GM23248 (cell line): ENCODE results near the gene KIZ. TPM values are rescaled to one million over a fixed set of nuclear protein-coding genes. Genes with fewer than 3 reads are reported as not detected.

ENCODE experiments used
- DNase-seq: peaks from one replicate; pipeline ENCODE4 v3.0.0-alpha.2; 2015
- H2AFZ ChIP-seq: fragments of 200-600 bp; sonication (generic); 2 replicates; pipeline ENCODE4 v1.6.1; 2016; ENCODE audit warnings: antibody characterized with exemption
- H3F3A ChIP-seq: fragments of 200-600 bp; sonication (generic); 2 replicates; pipeline ENCODE4 v1.6.1; 2016; ENCODE audit warnings: mild to moderate bottlenecking, antibody characterized with exemption, mixed run types; ENCODE audit not compliant: insufficient read depth
- H3K27ac ChIP-seq: fragments of 200-600 bp; sonication (generic); 2 replicates; pipeline ENCODE4 v1.5.1; 2016; ENCODE audit warnings: mild to moderate bottlenecking
- H3K27me3 ChIP-seq: fragments of 200-600 bp; sonication (generic); replicated peaks from 2 replicates; pipeline ENCODE4 v1.6.1; 2016; ENCODE audit warnings: mild to moderate bottlenecking; ENCODE audit not compliant: insufficient read depth
- H3K36me3 ChIP-seq: fragments of 200-600 bp; sonication (generic); 2 replicates; pipeline ENCODE4 v1.6.1; 2016; ENCODE audit warnings: low read depth, mild to moderate bottlenecking
- H3K4me1 ChIP-seq: fragments of 200-600 bp; sonication (generic); 2 replicates; pipeline ENCODE4 v1.6.1; 2016; ENCODE audit warnings: mild to moderate bottlenecking; ENCODE audit not compliant: insufficient read depth
- H3K4me2 ChIP-seq: fragments of 200-600 bp; sonication (generic); one replicate; pipeline ENCODE4 v1.6.1; 2016; ENCODE audit warnings: mild to moderate bottlenecking; ENCODE audit not compliant: unreplicated experiment
- H3K4me3 ChIP-seq: fragments of 200-600 bp; sonication (generic); 2 replicates; pipeline ENCODE4 v1.5.1; 2016; ENCODE audit warnings: mild to moderate bottlenecking
- H3K79me2 ChIP-seq: fragments of 200-600 bp; sonication (generic); 2 replicates; pipeline ENCODE4 v1.6.1; 2016; ENCODE audit warnings: mild to moderate bottlenecking; ENCODE audit not compliant: insufficient read depth
- H3K9ac ChIP-seq: fragments of 200-600 bp; sonication (generic); 2 replicates; pipeline ENCODE4 v1.6.1; 2016; ENCODE audit warnings: mild to moderate bottlenecking
- H3K9me2 ChIP-seq: fragments of 200-600 bp; sonication (generic); 2 replicates; pipeline ENCODE4 v1.6.1; 2016; ENCODE audit warnings: mixed run types, mild to moderate bottlenecking, moderate library complexity; ENCODE audit not compliant: insufficient read depth
- H3K9me3 ChIP-seq: fragments of 200-600 bp; sonication (generic); one replicate; pipeline ENCODE4 v1.6.1; 2017; ENCODE audit warnings: low read depth
- H4K20me1 ChIP-seq: fragments of 200-600 bp; sonication (generic); 2 replicates; pipeline ENCODE4 v1.6.0; 2016; ENCODE audit not compliant: insufficient read depth
- EZH2 ChIP-seq: fragments of 200-600 bp; sonication (generic); IDR thresholded peaks from 2 replicates; pipeline ENCODE4 v1.6.1; 2018; ENCODE audit warnings: antibody characterized with exemption, mild to moderate bottlenecking; ENCODE audit not compliant: insufficient read depth, poor library complexity, severe bottlenecking
- EZH2phosphoT487 ChIP-seq: fragments of 200-600 bp; sonication (generic); IDR thresholded peaks from 2 replicates; pipeline ENCODE4 v1.6.1; 2018; ENCODE audit warnings: antibody characterized with exemption, moderate library complexity, mild to moderate bottlenecking, low read depth; ENCODE audit not compliant: insufficient read depth
- whole genome bisulfite sequencing, 2 experiments: methylation state at CpG; one replicate each; pipeline ENCODE4 v1.1.6; 2015 to 2017; ENCODE audit warnings: low lambda C conversion rate in 2 of 2, low coverage in 1 of 2; ENCODE audit errors: missing lambda C conversion rate in 2 of 2; 5-methylcytosine and 5-hydroxymethylcytosine counted together
- in situ Hi-C: fragments of 300-500 bp; cut with MboI; formaldehyde crosslinking; loops from 2 replicates; pipeline ENCODE4 v1.15.0; 2020
- polyA plus RNA-seq: library from polyadenylated mRNA; unstranded; fragments of >200 nt; fragmentation: Nextera tagmentation; extraction: Ambion mirVana; gene quantifications from 2 replicates; pipeline ENCODE4 v1.2.1, GENCODE V29; 2016
- total RNA-seq: library from RNA; depleted of rRNA; stranded (reverse); fragments of >200 nt; shearing (Covaris generic); gene quantifications from 2 replicates; pipeline ENCODE4 v1.2.3, GENCODE V29; 2014

KIZ gene
- total and polyA plus RNA-seq, 2 experiments from 2014 or later, result 15.4 to 24.5 TPM

- H3K4me3 ChIP-seq, result no peak overlapping the region
- H3K79me2 ChIP-seq, result no peaks in the 10 kb centered on the region
- H3K27me3 ChIP-seq, result no peaks in the 10 kb centered on the region
- H3K4me1 ChIP-seq, result peaks cover 7% of the 10 kb centered on the region
- in situ Hi-C loops, result no loop called here
- no peaks in the 10 kb centered on the region for H3K9me2 ChIP-seq
- WGBS, 2 experiments, result 89 to 92% methylated on average over 3 of the region's 3 CpGs
- H3K4me2 ChIP-seq, result no peak overlapping the region
- TF ChIP-seq EZH2phosphoT487 (no peak), EZH2 (no peak)
- no peak overlapping the region for H2AFZ ChIP-seq
- H3K27ac ChIP-seq, result no peak overlapping the region
- peaks cover 5% of the 10 kb centered on the region; the same call in 1 of the 2 replicates for H3K36me3 ChIP-seq
- DNase-seq, result no peak
- no peaks in the 10 kb centered on the region for H4K20me1 ChIP-seq
- H3K9me3 ChIP-seq, result no peaks in the 10 kb centered on the region
- H3K9ac ChIP-seq, result no peak overlapping the region
- no peaks in the 10 kb centered on the region for H3F3A ChIP-seq
These were observed 19.5 kb downstream of the KIZ start for GRCh38 chr20:21145424-21145823.

- TF ChIP-seq EZH2phosphoT487, result no peak
- no peak for TF ChIP-seq EZH2
- no peak overlapping the region for H3K9ac ChIP-seq
- no peaks in the 10 kb centered on the region for H3K27me3 ChIP-seq
- no peaks in the 10 kb centered on the region for H4K20me1 ChIP-seq
- no peaks in the 10 kb centered on the region for H3K9me2 ChIP-seq
- H3K27ac ChIP-seq, result no peak overlapping the region
- WGBS, 2 experiments, result 94 to 96% methylated on average over 4 of the region's 4 CpGs
- H2AFZ ChIP-seq, result no peak overlapping the region
- H3K36me3 ChIP-seq, result peaks cover 5% of the 10 kb centered on the region; the same call in 1 of the 2 replicates
- no peaks in the 10 kb centered on the region for H3F3A ChIP-seq
- no peaks in the 10 kb centered on the region for H3K9me3 ChIP-seq
- H3K4me2 ChIP-seq, result no peak overlapping the region
- DNase-seq, result no peak
- in situ Hi-C loops, result no loop called here
- H3K4me3 ChIP-seq, result no peak overlapping the region
- no peaks in the 10 kb centered on the region for H3K79me2 ChIP-seq
- peaks cover 7% of the 10 kb centered on the region for H3K4me1 ChIP-seq
These were observed 20.3 kb downstream of the KIZ start for GRCh38 chr20:21146215-21146614.

- TF ChIP-seq EZH2 (no peak), EZH2phosphoT487 (no peak)
- DNase-seq, result peak; percentile 63
- H3K36me3 ChIP-seq, result peaks cover 5% of the 10 kb centered on the region; the same call in 1 of the 2 replicates
- H3K9ac ChIP-seq, result no peak overlapping the region
- H3K9me2 ChIP-seq, result no peaks in the 10 kb centered on the region
- no peak overlapping the region for H3K4me3 ChIP-seq
- H3K27ac ChIP-seq, result no peak overlapping the region
- no peaks in the 10 kb centered on the region for H3K9me3 ChIP-seq
- peaks cover 7% of the 10 kb centered on the region for H3K4me1 ChIP-seq
- H2AFZ ChIP-seq, result no peak overlapping the region
- in situ Hi-C loops, result no loop called here
- no peaks in the 10 kb centered on the region for H3K79me2 ChIP-seq
- no peaks in the 10 kb centered on the region for H3K27me3 ChIP-seq
- 69 to 70% methylated on average over 1 of the region's 1 CpG for WGBS, 2 experiments
- H4K20me1 ChIP-seq, result no peaks in the 10 kb centered on the region
- no peak overlapping the region for H3K4me2 ChIP-seq
- no peaks in the 10 kb centered on the region for H3F3A ChIP-seq
These were observed 21.7 kb downstream of the KIZ start for GRCh38 chr20:21147593-21147992.

- no peak for DNase-seq
- Histone ChIP-seq H3K4me2 (no peak overlapping the region), H3K27me3 (no peaks in the 10 kb centered on the region), H3K9me2 (no peaks in the 10 kb centered on the region), H2AFZ (no peak overlapping the region), H3K9me3 (no peaks in the 10 kb centered on the region), H3K4me1 (peaks cover 7% of the 10 kb centered on the region), H3K9ac (no peak overlapping the region), H3K4me3 (no peak overlapping the region), H3K27ac (no peak overlapping the region), H3F3A (no peaks in the 10 kb centered on the region), H4K20me1 (no peaks in the 10 kb centered on the region), H3K79me2 (no peaks in the 10 kb centered on the region), H3K36me3 (peaks cover 5% of the 10 kb centered on the region; the same call in 1 of the 2 replicates)
- no peak for TF ChIP-seq EZH2phosphoT487
- no peak for TF ChIP-seq EZH2
- 78 to 83% methylated on average over 9 of the region's 9 CpGs for WGBS, 2 experiments
- in situ Hi-C loops, result no loop called here
These were observed 23.5 kb downstream of the KIZ start for GRCh38 chr20:21149344-21149743.

GRCh38 chr20:21151791-21152190, 25.9 kb downstream of the KIZ start:
- Histone ChIP-seq H3K79me2 (no peaks in the 10 kb centered on the region), H3K9me2 (no peaks in the 10 kb centered on the region), H3K27me3 (no peaks in the 10 kb centered on the region), H3K4me1 (peaks cover 18% of the 10 kb centered on the region), H3K27ac (no peak overlapping the region), H4K20me1 (no peaks in the 10 kb centered on the region), H3K9me3 (no peaks in the 10 kb centered on the region), H3F3A (no peaks in the 10 kb centered on the region), H2AFZ (no peak overlapping the region), H3K9ac (no peak overlapping the region), H3K36me3 (peaks cover 5% of the 10 kb centered on the region; the same call in 1 of the 2 replicates), H3K4me3 (no peak overlapping the region), H3K4me2 (no peak overlapping the region)
- no peak for DNase-seq
- in situ Hi-C loops, result no loop called here
- WGBS, 2 experiments, result 49 to 53% methylated on average over 5 of the region's 5 CpGs
- TF ChIP-seq EZH2, result no peak
- TF ChIP-seq EZH2phosphoT487, result no peak
